SK-N-SH treated with all-trans-retinoic acid at 6 μM for 48 hours (cell line): ENCODE data around the gene RGS6.

ENCODE experiments used
- ARNTL ChIP-seq: fragments of 450-650 bp; formaldehyde crosslinking; IDR thresholded peaks from 2 replicates; pipeline ENCODE4 v1.5.0; 2020; ENCODE audit warnings: low read depth, mild to moderate bottlenecking, moderate library complexity, borderline replicate concordance
- BACH2 ChIP-seq: fragments of 250-450 bp; sonication (Bioruptor Pico); IDR thresholded peaks from 2 replicates; pipeline ENCODE4 v1.9.0; 2021; ENCODE audit warnings: mild to moderate bottlenecking, borderline replicate concordance
- CSDC2 ChIP-seq: fragments of 250-450 bp; sonication (Bioruptor Pico); IDR thresholded peaks from 2 replicates; pipeline ENCODE4 v1.5.0; 2020; ENCODE audit warnings: mild to moderate bottlenecking, moderate library complexity
- GLIS3 ChIP-seq: fragments of 250-450 bp; sonication (Bioruptor Pico); IDR thresholded peaks from 2 replicates; pipeline ENCODE4 v1.5.0; 2020; ENCODE audit warnings: mild to moderate bottlenecking, moderate library complexity
- ZFP3 ChIP-seq: fragments of 250-450 bp; sonication (Bioruptor Pico); IDR thresholded peaks from 2 replicates; pipeline ENCODE4 v1.5.0; 2020; ENCODE audit warnings: mild to moderate bottlenecking, moderate library complexity
- TF ChIP-seq, protein P1 (sequence below): fragments of 250-450 bp; sonication (Bioruptor Pico); IDR thresholded peaks from 2 replicates; pipeline ENCODE4 v1.5.0; 2020; ENCODE audit warnings: mild to moderate bottlenecking, moderate library complexity
- TF ChIP-seq, protein P2 (sequence below): fragments of 250-450 bp; sonication (Bioruptor Pico); IDR thresholded peaks from 2 replicates; pipeline ENCODE4 v1.5.1; 2021; ENCODE audit warnings: mild to moderate bottlenecking, moderate library complexity

GRCh38 chr14:72516936-72517700 is 584.9 kb downstream of the RGS6 start:
- TF ChIP-seq ZFP3 (CRISPR knock-in tag) (no peak), ARNTL (CRISPR knock-in tag) (no peak), GLIS3 (CRISPR knock-in tag) (no peak), CSDC2 (no peak), BACH2 (CRISPR knock-in tag) (no peak)
- TF ChIP-seq, protein P1, sequence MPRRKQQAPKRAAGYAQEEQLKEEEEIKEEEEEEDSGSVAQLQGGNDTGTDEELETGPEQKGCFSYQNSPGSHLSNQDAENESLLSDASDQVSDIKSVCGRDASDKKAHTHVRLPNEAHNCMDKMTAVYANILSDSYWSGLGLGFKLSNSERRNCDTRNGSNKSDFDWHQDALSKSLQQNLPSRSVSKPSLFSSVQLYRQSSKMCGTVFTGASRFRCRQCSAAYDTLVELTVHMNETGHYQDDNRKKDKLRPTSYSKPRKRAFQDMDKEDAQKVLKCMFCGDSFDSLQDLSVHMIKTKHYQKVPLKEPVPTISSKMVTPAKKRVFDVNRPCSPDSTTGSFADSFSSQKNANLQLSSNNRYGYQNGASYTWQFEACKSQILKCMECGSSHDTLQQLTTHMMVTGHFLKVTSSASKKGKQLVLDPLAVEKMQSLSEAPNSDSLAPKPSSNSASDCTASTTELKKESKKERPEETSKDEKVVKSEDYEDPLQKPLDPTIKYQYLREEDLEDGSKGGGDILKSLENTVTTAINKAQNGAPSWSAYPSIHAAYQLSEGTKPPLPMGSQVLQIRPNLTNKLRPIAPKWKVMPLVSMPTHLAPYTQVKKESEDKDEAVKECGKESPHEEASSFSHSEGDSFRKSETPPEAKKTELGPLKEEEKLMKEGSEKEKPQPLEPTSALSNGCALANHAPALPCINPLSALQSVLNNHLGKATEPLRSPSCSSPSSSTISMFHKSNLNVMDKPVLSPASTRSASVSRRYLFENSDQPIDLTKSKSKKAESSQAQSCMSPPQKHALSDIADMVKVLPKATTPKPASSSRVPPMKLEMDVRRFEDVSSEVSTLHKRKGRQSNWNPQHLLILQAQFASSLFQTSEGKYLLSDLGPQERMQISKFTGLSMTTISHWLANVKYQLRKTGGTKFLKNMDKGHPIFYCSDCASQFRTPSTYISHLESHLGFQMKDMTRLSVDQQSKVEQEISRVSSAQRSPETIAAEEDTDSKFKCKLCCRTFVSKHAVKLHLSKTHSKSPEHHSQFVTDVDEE (CRISPR knock-in tag): no peak
- TF ChIP-seq, protein P2, sequence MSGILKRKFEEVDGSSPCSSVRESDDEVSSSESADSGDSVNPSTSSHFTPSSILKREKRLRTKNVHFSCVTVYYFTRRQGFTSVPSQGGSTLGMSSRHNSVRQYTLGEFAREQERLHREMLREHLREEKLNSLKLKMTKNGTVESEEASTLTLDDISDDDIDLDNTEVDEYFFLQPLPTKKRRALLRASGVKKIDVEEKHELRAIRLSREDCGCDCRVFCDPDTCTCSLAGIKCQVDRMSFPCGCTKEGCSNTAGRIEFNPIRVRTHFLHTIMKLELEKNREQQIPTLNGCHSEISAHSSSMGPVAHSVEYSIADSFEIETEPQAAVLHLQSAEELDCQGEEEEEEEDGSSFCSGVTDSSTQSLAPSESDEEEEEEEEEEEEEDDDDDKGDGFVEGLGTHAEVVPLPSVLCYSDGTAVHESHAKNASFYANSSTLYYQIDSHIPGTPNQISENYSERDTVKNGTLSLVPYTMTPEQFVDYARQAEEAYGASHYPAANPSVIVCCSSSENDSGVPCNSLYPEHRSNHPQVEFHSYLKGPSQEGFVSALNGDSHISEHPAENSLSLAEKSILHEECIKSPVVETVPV (CRISPR knock-in tag): no peak
